A549 (cell line): ENCODE measurements around the gene TANK.

Experiments
- JUNB ChIP-seq: fragments of >200 bp; sonication (Bioruptor Twin); formaldehyde crosslinking; IDR thresholded peaks from 2 replicates; pipeline ENCODE4 v1.6.1; 2016
- RNF2 ChIP-seq: fragments of 200-600 bp; sonication (generic); IDR thresholded peaks from 2 replicates; pipeline ENCODE4 v1.6.1; 2016; ENCODE audit warnings: low read depth, mild to moderate bottlenecking, antibody characterized with exemption, moderate library complexity, borderline replicate concordance
- SREBF2 ChIP-seq: fragments of 450-650 bp; IDR thresholded peaks from 2 replicates; pipeline ENCODE4 v1.6.1; 2014; ENCODE audit warnings: mild to moderate bottlenecking, moderate library complexity
- TF ChIP-seq, protein P1 (sequence below): fragments of 200-600 bp; sonication (generic); IDR thresholded peaks from 2 replicates; pipeline ENCODE4 v1.6.1; 2016; ENCODE audit warnings: antibody characterized with exemption, mild to moderate bottlenecking, moderate library complexity
- TF ChIP-seq, protein P2 (sequence below): fragments of >200 bp; sonication (Bioruptor Twin); formaldehyde crosslinking; IDR thresholded peaks from 3 replicates; pipeline ENCODE4 v1.5.1; 2016
- TF ChIP-seq, protein P3 (sequence below): IDR thresholded peaks from 2 replicates; pipeline ENCODE4 v1.6.1; 2012

DNA sequence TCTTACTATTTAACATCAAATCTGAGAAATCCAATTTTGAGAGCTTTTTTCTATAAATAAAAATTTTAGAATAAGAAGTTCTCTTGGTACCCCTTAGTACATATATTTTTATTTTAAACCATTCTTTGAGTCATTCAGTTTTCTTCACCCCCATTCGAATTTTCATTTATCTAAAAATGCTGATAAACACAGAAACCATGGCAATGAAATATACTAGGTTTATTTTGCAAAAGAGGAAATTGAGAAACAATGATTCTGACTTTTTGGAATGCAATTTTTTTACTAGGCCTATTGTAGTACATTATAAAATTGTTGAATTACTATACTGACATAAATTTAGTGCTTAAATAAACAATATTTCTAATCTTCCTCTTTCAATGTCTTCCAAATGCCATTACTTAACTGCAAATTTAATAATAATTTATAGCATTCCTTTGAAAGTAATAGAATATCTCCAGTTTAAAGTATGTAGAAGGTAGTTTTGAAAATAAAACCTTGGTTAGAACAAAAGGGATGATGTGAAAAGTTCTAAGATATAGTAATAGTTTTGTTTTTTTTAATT is 46.3 kb downstream of the TANK start:
- TF ChIP-seq RNF2 (no peak), SREBF2 (no peak), JUNB (no peak)
- TF ChIP-seq, protein P1, sequence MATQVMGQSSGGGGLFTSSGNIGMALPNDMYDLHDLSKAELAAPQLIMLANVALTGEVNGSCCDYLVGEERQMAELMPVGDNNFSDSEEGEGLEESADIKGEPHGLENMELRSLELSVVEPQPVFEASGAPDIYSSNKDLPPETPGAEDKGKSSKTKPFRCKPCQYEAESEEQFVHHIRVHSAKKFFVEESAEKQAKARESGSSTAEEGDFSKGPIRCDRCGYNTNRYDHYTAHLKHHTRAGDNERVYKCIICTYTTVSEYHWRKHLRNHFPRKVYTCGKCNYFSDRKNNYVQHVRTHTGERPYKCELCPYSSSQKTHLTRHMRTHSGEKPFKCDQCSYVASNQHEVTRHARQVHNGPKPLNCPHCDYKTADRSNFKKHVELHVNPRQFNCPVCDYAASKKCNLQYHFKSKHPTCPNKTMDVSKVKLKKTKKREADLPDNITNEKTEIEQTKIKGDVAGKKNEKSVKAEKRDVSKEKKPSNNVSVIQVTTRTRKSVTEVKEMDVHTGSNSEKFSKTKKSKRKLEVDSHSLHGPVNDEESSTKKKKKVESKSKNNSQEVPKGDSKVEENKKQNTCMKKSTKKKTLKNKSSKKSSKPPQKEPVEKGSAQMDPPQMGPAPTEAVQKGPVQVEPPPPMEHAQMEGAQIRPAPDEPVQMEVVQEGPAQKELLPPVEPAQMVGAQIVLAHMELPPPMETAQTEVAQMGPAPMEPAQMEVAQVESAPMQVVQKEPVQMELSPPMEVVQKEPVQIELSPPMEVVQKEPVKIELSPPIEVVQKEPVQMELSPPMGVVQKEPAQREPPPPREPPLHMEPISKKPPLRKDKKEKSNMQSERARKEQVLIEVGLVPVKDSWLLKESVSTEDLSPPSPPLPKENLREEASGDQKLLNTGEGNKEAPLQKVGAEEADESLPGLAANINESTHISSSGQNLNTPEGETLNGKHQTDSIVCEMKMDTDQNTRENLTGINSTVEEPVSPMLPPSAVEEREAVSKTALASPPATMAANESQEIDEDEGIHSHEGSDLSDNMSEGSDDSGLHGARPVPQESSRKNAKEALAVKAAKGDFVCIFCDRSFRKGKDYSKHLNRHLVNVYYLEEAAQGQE: no peak
- TF ChIP-seq, protein P2, sequence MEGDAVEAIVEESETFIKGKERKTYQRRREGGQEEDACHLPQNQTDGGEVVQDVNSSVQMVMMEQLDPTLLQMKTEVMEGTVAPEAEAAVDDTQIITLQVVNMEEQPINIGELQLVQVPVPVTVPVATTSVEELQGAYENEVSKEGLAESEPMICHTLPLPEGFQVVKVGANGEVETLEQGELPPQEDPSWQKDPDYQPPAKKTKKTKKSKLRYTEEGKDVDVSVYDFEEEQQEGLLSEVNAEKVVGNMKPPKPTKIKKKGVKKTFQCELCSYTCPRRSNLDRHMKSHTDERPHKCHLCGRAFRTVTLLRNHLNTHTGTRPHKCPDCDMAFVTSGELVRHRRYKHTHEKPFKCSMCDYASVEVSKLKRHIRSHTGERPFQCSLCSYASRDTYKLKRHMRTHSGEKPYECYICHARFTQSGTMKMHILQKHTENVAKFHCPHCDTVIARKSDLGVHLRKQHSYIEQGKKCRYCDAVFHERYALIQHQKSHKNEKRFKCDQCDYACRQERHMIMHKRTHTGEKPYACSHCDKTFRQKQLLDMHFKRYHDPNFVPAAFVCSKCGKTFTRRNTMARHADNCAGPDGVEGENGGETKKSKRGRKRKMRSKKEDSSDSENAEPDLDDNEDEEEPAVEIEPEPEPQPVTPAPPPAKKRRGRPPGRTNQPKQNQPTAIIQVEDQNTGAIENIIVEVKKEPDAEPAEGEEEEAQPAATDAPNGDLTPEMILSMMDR: no peak
- TF ChIP-seq, protein P3, sequence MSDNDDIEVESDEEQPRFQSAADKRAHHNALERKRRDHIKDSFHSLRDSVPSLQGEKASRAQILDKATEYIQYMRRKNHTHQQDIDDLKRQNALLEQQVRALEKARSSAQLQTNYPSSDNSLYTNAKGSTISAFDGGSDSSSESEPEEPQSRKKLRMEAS: no peak
